WTC11 (cell line): ENCODE data around the gene OR8S1. TPM values are rescaled to one million over a fixed set of nuclear protein-coding genes. Genes with fewer than 3 reads are reported as not detected.

Experiments
- ATAC-seq: fragments of 200-7000 bp; cut with Tn5 transposase; 2 replicates; pipeline ENCODE4 v1.10.0; 2021; ENCODE audit warnings: mild to moderate bottlenecking, moderate library complexity
- CTCF ChIA-PET: fragments of 300-600 bp; sonication (Branson Sonifier 250); formaldehyde crosslinking; loops from one replicate; lab custom pipeline; 2021; ENCODE audit warnings: antibody characterized with exemption; lab: Charles Lee
- POLR2A ChIA-PET: fragments of 350-600 bp; sonication (Branson Sonifier 250); formaldehyde crosslinking; loops from one replicate; lab custom pipeline; 2021; ENCODE audit warnings: antibody characterized with exemption; lab: Charles Lee
- DNase-seq: peaks from one replicate; pipeline ENCODE4 v3.0.0; 2021; ENCODE audit warnings: low spot score
- H3K27ac Mint-ChIP-seq: 2 replicates; pipeline ENCODE4 v1.8.0; 2021; ENCODE audit warnings: mixed read lengths
- H3K27me3 Mint-ChIP-seq: 2 replicates; pipeline ENCODE4 v1.8.0; 2021; ENCODE audit warnings: low read depth, mild to moderate bottlenecking, moderate library complexity, mixed read lengths
- H3K36me3 Mint-ChIP-seq: 2 replicates; pipeline ENCODE4 v1.8.0; 2021; ENCODE audit warnings: mixed read lengths
- H3K4me1 Mint-ChIP-seq: 2 replicates; pipeline ENCODE4 v1.8.0; 2022; ENCODE audit warnings: mixed read lengths
- H3K4me3 Mint-ChIP-seq: 2 replicates; pipeline ENCODE4 v1.8.0; 2021; ENCODE audit warnings: mild to moderate bottlenecking, moderate library complexity, mixed read lengths
- H3K9me3 Mint-ChIP-seq: 2 replicates; pipeline ENCODE4 v1.8.0; 2021; ENCODE audit warnings: mixed read lengths
- ETV6 ChIP-seq: sonication (generic); formaldehyde crosslinking; IDR thresholded peaks from 2 replicates; pipeline ENCODE4 v1.8.1; 2022; ENCODE audit warnings: mild to moderate bottlenecking, missing genetic modification reagents
- FOXK1 ChIP-seq: sonication (generic); formaldehyde crosslinking; IDR thresholded peaks from 2 replicates; pipeline ENCODE4 v1.8.0; 2022; ENCODE audit warnings: mild to moderate bottlenecking, moderate library complexity, missing genetic modification reagents
- GABPB1 ChIP-seq: sonication (generic); formaldehyde crosslinking; IDR thresholded peaks from 2 replicates; pipeline ENCODE4 v1.8.1; 2023; ENCODE audit warnings: mild to moderate bottlenecking, missing genetic modification reagents
- JAZF1 ChIP-seq: fragments of 250-450 bp; sonication (Bioruptor Pico); IDR thresholded peaks from 2 replicates; pipeline ENCODE4 v1.9.0; 2021; ENCODE audit warnings: moderate library complexity, mild to moderate bottlenecking, inconsistent platforms
- NFYB ChIP-seq: sonication (generic); formaldehyde crosslinking; conservative IDR thresholded peaks from 2 replicates; pipeline ENCODE4 v1.8.0; 2022; ENCODE audit warnings: low read depth, missing genetic modification reagents
- PRRX2 ChIP-seq: fragments of 250-450 bp; sonication (Bioruptor Pico); IDR thresholded peaks from 2 replicates; pipeline ENCODE4 v1.8.0; 2021; ENCODE audit warnings: mild to moderate bottlenecking
- RELA ChIP-seq: sonication (generic); formaldehyde crosslinking; IDR thresholded peaks from 2 replicates; pipeline ENCODE4 v1.8.1; 2022; ENCODE audit warnings: missing genetic modification reagents, mild to moderate bottlenecking, borderline replicate concordance
- RORB ChIP-seq: fragments of 250-450 bp; sonication (Bioruptor Pico); IDR thresholded peaks from 2 replicates; pipeline ENCODE4 v1.9.0; 2021; ENCODE audit warnings: mild to moderate bottlenecking
- SMAD3 ChIP-seq: sonication (generic); formaldehyde crosslinking; IDR thresholded peaks from 2 replicates; pipeline ENCODE4 v1.8.0; 2022; ENCODE audit warnings: missing genetic modification reagents, mild to moderate bottlenecking, borderline replicate concordance
- TEAD1 ChIP-seq: sonication (generic); formaldehyde crosslinking; IDR thresholded peaks from 2 replicates; pipeline ENCODE4 v1.8.0; 2022; ENCODE audit warnings: mild to moderate bottlenecking, missing genetic modification reagents
- ZNF121 ChIP-seq: sonication (generic); formaldehyde crosslinking; IDR thresholded peaks from 2 replicates; pipeline ENCODE4 v1.8.0; 2023; ENCODE audit warnings: missing genetic modification reagents
- ZNF138 ChIP-seq: sonication (generic); formaldehyde crosslinking; conservative IDR thresholded peaks from 2 replicates; pipeline ENCODE4 v1.8.1; 2022; ENCODE audit warnings: mild to moderate bottlenecking, moderate library complexity, missing genetic modification reagents
- ZNF219 ChIP-seq: sonication (generic); formaldehyde crosslinking; IDR thresholded peaks from 2 replicates; pipeline ENCODE4 v1.8.0; 2023; ENCODE audit warnings: missing genetic modification reagents, mild to moderate bottlenecking, borderline replicate concordance
- ZNF263 ChIP-seq: sonication (generic); formaldehyde crosslinking; IDR thresholded peaks from 2 replicates; pipeline ENCODE4 v1.8.1; 2022; ENCODE audit warnings: low read depth, mild to moderate bottlenecking, moderate library complexity, missing genetic modification reagents
- ZNF416 ChIP-seq: fragments of 250-450 bp; sonication (Bioruptor Pico); IDR thresholded peaks from 2 replicates; pipeline ENCODE4 v1.9.0; 2021; ENCODE audit warnings: mild to moderate bottlenecking, inconsistent platforms
- total RNA-seq: library from RNA; stranded (reverse); gene quantifications from 3 replicates; pipeline ENCODE4 v1.2.3, GENCODE V29; 2021
- TF ChIP-seq, protein P1 (sequence below): fragments of 200-600 bp; IDR thresholded peaks from 2 replicates; pipeline ENCODE4 v1.8.0; 2022; ENCODE audit warnings: antibody characterized with exemption
- TF ChIP-seq, protein P2 (sequence below): sonication (generic); formaldehyde crosslinking; IDR thresholded peaks from 2 replicates; pipeline ENCODE4 v1.8.0; 2022; ENCODE audit warnings: mild to moderate bottlenecking, missing genetic modification reagents
- TF ChIP-seq, protein P3 (sequence below): sonication (generic); formaldehyde crosslinking; IDR thresholded peaks from 2 replicates; pipeline ENCODE4 v1.8.0; 2023; ENCODE audit warnings: mild to moderate bottlenecking, missing genetic modification reagents
- TF ChIP-seq, protein P4 (sequence below): sonication (generic); formaldehyde crosslinking; IDR thresholded peaks from 2 replicates; pipeline ENCODE4 v1.8.0; 2023; ENCODE audit warnings: missing genetic modification reagents
- TF ChIP-seq, protein P5 (sequence below): sonication (generic); formaldehyde crosslinking; IDR thresholded peaks from 2 replicates; pipeline ENCODE4 v1.8.1; 2022; ENCODE audit warnings: mild to moderate bottlenecking, moderate library complexity, missing genetic modification reagents

OR8S1 gene
- total RNA-seq, 1 experiment from 2014 or later: not detected

DNA sequence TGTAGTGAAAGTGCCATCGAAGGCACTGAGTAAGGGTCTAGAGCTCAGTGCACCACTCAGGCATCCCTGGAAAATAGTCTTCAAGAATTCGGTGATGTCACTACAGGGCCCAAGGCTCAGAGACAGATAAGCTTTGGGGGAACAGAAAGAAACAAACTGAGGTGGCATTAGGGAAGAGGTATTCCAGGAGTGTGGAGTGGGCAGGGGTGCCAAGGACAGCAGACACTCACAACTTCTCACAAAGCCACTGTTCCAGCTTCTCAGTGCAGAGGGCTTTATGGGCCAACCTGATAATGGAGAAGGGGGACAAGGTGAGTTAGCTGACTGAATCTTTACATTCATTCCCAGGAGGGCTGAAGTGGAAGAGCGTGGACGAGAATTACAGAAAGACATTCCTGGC, 42.3 kb downstream of the OR8S1 start (continued):
- no peak for TF ChIP-seq ZNF263 (CRISPR knock-in tag)
- no peak for TF ChIP-seq ZNF416
- TF ChIP-seq RORB (CRISPR knock-in tag): no peak
- TF ChIP-seq JAZF1: no peak
- TF ChIP-seq, protein P1, sequence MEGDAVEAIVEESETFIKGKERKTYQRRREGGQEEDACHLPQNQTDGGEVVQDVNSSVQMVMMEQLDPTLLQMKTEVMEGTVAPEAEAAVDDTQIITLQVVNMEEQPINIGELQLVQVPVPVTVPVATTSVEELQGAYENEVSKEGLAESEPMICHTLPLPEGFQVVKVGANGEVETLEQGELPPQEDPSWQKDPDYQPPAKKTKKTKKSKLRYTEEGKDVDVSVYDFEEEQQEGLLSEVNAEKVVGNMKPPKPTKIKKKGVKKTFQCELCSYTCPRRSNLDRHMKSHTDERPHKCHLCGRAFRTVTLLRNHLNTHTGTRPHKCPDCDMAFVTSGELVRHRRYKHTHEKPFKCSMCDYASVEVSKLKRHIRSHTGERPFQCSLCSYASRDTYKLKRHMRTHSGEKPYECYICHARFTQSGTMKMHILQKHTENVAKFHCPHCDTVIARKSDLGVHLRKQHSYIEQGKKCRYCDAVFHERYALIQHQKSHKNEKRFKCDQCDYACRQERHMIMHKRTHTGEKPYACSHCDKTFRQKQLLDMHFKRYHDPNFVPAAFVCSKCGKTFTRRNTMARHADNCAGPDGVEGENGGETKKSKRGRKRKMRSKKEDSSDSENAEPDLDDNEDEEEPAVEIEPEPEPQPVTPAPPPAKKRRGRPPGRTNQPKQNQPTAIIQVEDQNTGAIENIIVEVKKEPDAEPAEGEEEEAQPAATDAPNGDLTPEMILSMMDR: no peak
- TF ChIP-seq SMAD3 (CRISPR knock-in tag): no peak
- TF ChIP-seq, protein P2, sequence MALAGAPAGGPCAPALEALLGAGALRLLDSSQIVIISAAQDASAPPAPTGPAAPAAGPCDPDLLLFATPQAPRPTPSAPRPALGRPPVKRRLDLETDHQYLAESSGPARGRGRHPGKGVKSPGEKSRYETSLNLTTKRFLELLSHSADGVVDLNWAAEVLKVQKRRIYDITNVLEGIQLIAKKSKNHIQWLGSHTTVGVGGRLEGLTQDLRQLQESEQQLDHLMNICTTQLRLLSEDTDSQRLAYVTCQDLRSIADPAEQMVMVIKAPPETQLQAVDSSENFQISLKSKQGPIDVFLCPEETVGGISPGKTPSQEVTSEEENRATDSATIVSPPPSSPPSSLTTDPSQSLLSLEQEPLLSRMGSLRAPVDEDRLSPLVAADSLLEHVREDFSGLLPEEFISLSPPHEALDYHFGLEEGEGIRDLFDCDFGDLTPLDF (CRISPR knock-in tag): no peak
- TF ChIP-seq, all 79 proteins: peak for 0

DNA sequence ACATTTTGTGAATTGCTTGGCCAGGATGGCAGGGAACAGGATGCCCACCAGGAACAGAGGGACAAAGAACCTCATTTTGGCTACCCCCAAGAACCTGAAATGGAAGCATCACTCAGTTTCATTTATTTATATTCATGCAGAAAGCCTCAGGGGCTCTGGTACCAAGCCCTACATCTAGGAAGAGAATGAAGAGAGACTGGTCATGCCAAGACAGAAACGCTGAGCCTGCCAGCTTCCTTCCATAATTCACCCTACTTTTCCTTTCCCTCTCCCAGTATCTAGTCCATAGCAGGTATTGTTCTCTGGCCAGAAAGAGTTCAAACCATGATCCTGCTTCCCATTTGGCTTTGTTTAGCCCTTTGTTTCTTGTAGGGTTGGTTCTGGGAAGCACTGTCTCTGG, 44.5 kb downstream of the OR8S1 start, which contains the start of gene LALBA:
Gene LALBA, minus strand, starts transcription at position 101 of the 400 bp plus-strand sequence. Its CDS starts 26 bp downstream, at position 75.
- no peak for DNase-seq
- Mint-ChIP-seq H3K27ac (no peak within 1 kb of the TSS), H3K36me3 (no peaks in the 10 kb centered on the region), H3K9me3 (no peaks in the 10 kb centered on the region), H3K4me1 (no peaks in the 10 kb centered on the region), H3K4me3 (no peak within 1 kb of the TSS), H3K27me3 (peaks cover 4% of the 10 kb centered on the region)
- TF ChIP-seq ZNF138 (CRISPR knock-in tag): no peak
- CTCF ChIA-PET: no interaction called here
- POLR2A ChIA-PET: no interaction called here
- no peak for ATAC-seq

DNA sequence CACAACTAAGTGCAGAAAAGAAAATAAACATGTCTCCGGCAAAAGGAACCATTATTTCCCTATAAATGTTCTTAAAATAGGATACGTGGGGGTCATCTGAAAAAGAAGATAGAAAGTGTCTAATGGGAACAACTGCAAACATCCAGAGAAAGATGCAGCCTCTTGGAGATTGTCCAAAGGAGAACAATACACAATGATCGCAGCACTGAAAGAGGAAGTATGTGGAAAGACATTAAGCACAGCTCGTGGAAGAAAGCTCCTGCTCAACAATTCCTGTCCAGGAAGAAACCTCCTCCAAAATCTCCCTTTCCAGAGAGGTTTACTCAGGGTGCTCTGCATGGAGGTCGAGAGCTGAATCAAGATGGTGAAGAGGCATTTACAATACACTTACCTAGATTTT, 46.9 kb downstream of the OR8S1 start:
- POLR2A ChIA-PET: no interaction called here
- Mint-ChIP-seq H3K4me3 (no peak overlapping the region), H3K4me1 (no peaks in the 10 kb centered on the region), H3K9me3 (no peaks in the 10 kb centered on the region), H3K27ac (no peak overlapping the region), H3K36me3 (no peaks in the 10 kb centered on the region), H3K27me3 (peaks cover 2% of the 10 kb centered on the region; the same call in 1 of the 2 replicates)
- DNase-seq (no peak), ATAC-seq (no peak)
- TF ChIP-seq ZNF121 (CRISPR knock-in tag) (no peak), GABPB1 (no peak), TEAD1 (CRISPR knock-in tag) (no peak), FOXK1 (no peak), ZNF219 (CRISPR knock-in tag) (no peak), NFYB (CRISPR knock-in tag) (no peak), RELA (CRISPR knock-in tag) (no peak), PRRX2 (CRISPR knock-in tag) (no peak), ETV6 (CRISPR knock-in tag) (no peak)
- TF ChIP-seq, protein P3, sequence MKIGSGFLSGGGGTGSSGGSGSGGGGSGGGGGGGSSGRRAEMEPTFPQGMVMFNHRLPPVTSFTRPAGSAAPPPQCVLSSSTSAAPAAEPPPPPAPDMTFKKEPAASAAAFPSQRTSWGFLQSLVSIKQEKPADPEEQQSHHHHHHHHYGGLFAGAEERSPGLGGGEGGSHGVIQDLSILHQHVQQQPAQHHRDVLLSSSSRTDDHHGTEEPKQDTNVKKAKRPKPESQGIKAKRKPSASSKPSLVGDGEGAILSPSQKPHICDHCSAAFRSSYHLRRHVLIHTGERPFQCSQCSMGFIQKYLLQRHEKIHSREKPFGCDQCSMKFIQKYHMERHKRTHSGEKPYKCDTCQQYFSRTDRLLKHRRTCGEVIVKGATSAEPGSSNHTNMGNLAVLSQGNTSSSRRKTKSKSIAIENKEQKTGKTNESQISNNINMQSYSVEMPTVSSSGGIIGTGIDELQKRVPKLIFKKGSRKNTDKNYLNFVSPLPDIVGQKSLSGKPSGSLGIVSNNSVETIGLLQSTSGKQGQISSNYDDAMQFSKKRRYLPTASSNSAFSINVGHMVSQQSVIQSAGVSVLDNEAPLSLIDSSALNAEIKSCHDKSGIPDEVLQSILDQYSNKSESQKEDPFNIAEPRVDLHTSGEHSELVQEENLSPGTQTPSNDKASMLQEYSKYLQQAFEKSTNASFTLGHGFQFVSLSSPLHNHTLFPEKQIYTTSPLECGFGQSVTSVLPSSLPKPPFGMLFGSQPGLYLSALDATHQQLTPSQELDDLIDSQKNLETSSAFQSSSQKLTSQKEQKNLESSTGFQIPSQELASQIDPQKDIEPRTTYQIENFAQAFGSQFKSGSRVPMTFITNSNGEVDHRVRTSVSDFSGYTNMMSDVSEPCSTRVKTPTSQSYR (CRISPR knock-in tag): no peak
- TF ChIP-seq, protein P4, sequence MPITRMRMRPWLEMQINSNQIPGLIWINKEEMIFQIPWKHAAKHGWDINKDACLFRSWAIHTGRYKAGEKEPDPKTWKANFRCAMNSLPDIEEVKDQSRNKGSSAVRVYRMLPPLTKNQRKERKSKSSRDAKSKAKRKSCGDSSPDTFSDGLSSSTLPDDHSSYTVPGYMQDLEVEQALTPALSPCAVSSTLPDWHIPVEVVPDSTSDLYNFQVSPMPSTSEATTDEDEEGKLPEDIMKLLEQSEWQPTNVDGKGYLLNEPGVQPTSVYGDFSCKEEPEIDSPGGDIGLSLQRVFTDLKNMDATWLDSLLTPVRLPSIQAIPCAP (CRISPR knock-in tag): no peak
- TF ChIP-seq, protein P5, sequence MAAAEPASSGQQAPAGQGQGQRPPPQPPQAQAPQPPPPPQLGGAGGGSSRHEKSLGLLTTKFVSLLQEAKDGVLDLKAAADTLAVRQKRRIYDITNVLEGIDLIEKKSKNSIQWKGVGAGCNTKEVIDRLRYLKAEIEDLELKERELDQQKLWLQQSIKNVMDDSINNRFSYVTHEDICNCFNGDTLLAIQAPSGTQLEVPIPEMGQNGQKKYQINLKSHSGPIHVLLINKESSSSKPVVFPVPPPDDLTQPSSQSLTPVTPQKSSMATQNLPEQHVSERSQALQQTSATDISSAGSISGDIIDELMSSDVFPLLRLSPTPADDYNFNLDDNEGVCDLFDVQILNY (CRISPR knock-in tag): no peak
- TF ChIP-seq, protein P1: no peak
- CTCF ChIA-PET: interaction anchor here (1.0 kb wide), 1 partner anchor 181 kb away, joined by 3 read pairs; no protein-coding TSS in a partner anchor
